A673 (cell line): ENCODE results near the gene LRP2.

Source experiments
- CTCF ChIP-seq: fragments of 300-800, 200-600 bp; sonication (generic); conservative IDR thresholded peaks from 2 replicates; pipeline ENCODE4 v1.5.1; 2017; ENCODE audit warnings: low read depth, mild to moderate bottlenecking, antibody characterized with exemption, low read length, moderate library complexity, mixed read lengths
- EZH2 ChIP-seq: fragments of 200-600 bp; sonication (generic); IDR thresholded peaks from 2 replicates; pipeline ENCODE4 v1.6.1; 2017; ENCODE audit warnings: borderline replicate concordance, low read depth, mild to moderate bottlenecking, mixed read lengths, antibody characterized with exemption, low read length; ENCODE audit not compliant: poor library complexity, severe bottlenecking

- TF ChIP-seq CTCF (no peak), EZH2 (no peak)
Measured at GRCh38 chr2:169136885-169137534, 225.3 kb downstream of the LRP2 start.
